GM23338 (cell line): ENCODE results near the gene ANKRD65. TPM values are rescaled to one million over a fixed set of nuclear protein-coding genes. Genes with fewer than 3 reads are reported as not detected.

Experiments
- ATAC-seq: fragments of 200-7000 bp; cut with Tn5 transposase; 3 replicates; pipeline ENCODE4 v1.9.1; 2020
- DNase-seq: peaks from one replicate; pipeline ENCODE4 v3.0.0-alpha.2; 2015; ENCODE audit warnings: low spot score
- H2AFZ ChIP-seq: fragments of 200-600 bp; sonication (generic); 2 replicates; pipeline ENCODE4 v1.8.0; 2016; ENCODE audit warnings: antibody characterized with exemption, mild to moderate bottlenecking, moderate library complexity
- H3F3A ChIP-seq: fragments of 200-600 bp; sonication (generic); replicated peaks from 2 replicates; pipeline ENCODE4 v1.8.0; 2017; ENCODE audit warnings: antibody characterized with exemption, mixed run types, low read depth
- H3K27ac ChIP-seq: fragments of 200-600 bp; sonication (generic); 2 replicates; pipeline ENCODE4 v1.6.1; 2016; ENCODE audit warnings: low read depth
- H3K27me3 ChIP-seq: fragments of 200-600 bp; sonication (generic); 2 replicates; pipeline ENCODE4 v1.8.0; 2016; ENCODE audit warnings: mild to moderate bottlenecking, mixed run types, moderate library complexity; ENCODE audit not compliant: insufficient read depth
- H3K36me3 ChIP-seq: fragments of 200-600 bp; sonication (generic); 2 replicates; pipeline ENCODE4 v1.8.0; 2016; ENCODE audit warnings: mild to moderate bottlenecking; ENCODE audit not compliant: insufficient read depth
- H3K4me1 ChIP-seq: fragments of 200-600 bp; sonication (generic); 2 replicates; pipeline ENCODE4 v1.8.0; 2016; ENCODE audit warnings: mild to moderate bottlenecking, moderate library complexity; ENCODE audit not compliant: insufficient read depth
- H3K4me2 ChIP-seq: fragments of 200-600 bp; sonication (generic); 2 replicates; pipeline ENCODE4 v1.7.1; 2017; ENCODE audit warnings: mixed run types
- H3K4me3 ChIP-seq: fragments of 200-600 bp; sonication (generic); 2 replicates; pipeline ENCODE4 v1.6.1; 2016; ENCODE audit warnings: mixed run types
- H3K79me2 ChIP-seq: fragments of 200-600 bp; sonication (generic); replicated peaks from 2 replicates; pipeline ENCODE4 v1.8.0; 2017; ENCODE audit warnings: mild to moderate bottlenecking; ENCODE audit not compliant: insufficient read depth
- H3K9me2 ChIP-seq: fragments of 200-600 bp; sonication (generic); 2 replicates; pipeline ENCODE4 v1.8.0; 2017; ENCODE audit not compliant: insufficient read depth
- H4K20me1 ChIP-seq: fragments of 200-600 bp; sonication (generic); replicated peaks from 2 replicates; pipeline ENCODE4 v1.8.0; 2017; ENCODE audit warnings: mild to moderate bottlenecking; ENCODE audit not compliant: insufficient read depth
- H3K27ac Mint-ChIP-seq: 2 replicates; pipeline ENCODE4 v1.8.0; 2020; ENCODE audit warnings: inconsistent platforms, mild to moderate bottlenecking, moderate library complexity, mixed read lengths
- H3K27me3 Mint-ChIP-seq: 3 replicates; pipeline ENCODE4 v1.8.0; 2022; ENCODE audit warnings: low read depth, mild to moderate bottlenecking, moderate library complexity, mixed read lengths, inconsistent platforms; ENCODE audit not compliant: insufficient read depth, poor library complexity
- H3K36me3 Mint-ChIP-seq: 3 replicates; pipeline ENCODE4 v1.8.0; 2021; ENCODE audit warnings: low read depth, mild to moderate bottlenecking, inconsistent platforms, moderate library complexity, mixed read lengths
- H3K4me1 Mint-ChIP-seq: 3 replicates; pipeline ENCODE4 v1.8.0; 2020; ENCODE audit warnings: mild to moderate bottlenecking, inconsistent platforms, mixed read lengths
- H3K4me3 Mint-ChIP-seq: 3 replicates; pipeline ENCODE4 v1.8.0; 2021; ENCODE audit warnings: moderate library complexity, mild to moderate bottlenecking, inconsistent platforms, mixed read lengths
- H3K9me3 Mint-ChIP-seq: 3 replicates; pipeline ENCODE4 v1.8.0; 2020; ENCODE audit warnings: moderate library complexity, mild to moderate bottlenecking, inconsistent platforms, mixed read lengths
- CREB1 ChIP-seq: fragments of 250-450 bp; sonication (Bioruptor Pico); IDR thresholded peaks from 2 replicates; pipeline ENCODE4 v1.5.0; 2020; ENCODE audit warnings: low read depth, mild to moderate bottlenecking, moderate library complexity
- CTCF ChIP-seq, 2 experiments: fragments of 200-600 bp in 1 of 2; sonication (generic) in 1 of 2; conservative IDR thresholded peaks; 2 replicates each; pipeline versions ENCODE4 v1.5.1 to v1.6.1; 2016 to 2017; ENCODE audit warnings: antibody characterized with exemption in 2 of 2, low read depth in 2 of 2, mild to moderate bottlenecking in 2 of 2, moderate library complexity in 1 of 2
- ETS1 ChIP-seq: IDR thresholded peaks from 2 replicates; pipeline ENCODE4 v1.6.1; 2016; ENCODE audit warnings: antibody characterized with exemption
- EZH2phosphoT487 ChIP-seq: fragments of 200-600 bp; sonication (generic); IDR thresholded peaks from one replicate; pipeline ENCODE4 v1.8.1; 2018; ENCODE audit warnings: antibody characterized with exemption; ENCODE audit not compliant: unreplicated experiment
- REST ChIP-seq: IDR thresholded peaks from one replicate; pipeline ENCODE4 v1.6.1; 2018; ENCODE audit warnings: antibody characterized with exemption; ENCODE audit not compliant: unreplicated experiment
- ZNF114 ChIP-seq: fragments of 250-450 bp; sonication (Bioruptor Pico); IDR thresholded peaks from 2 replicates; pipeline ENCODE4 v1.5.0; 2020; ENCODE audit warnings: mild to moderate bottlenecking, moderate library complexity
- ZNF331 ChIP-seq: fragments of 250-450 bp; sonication (Bioruptor Pico); IDR thresholded peaks from 2 replicates; pipeline ENCODE4 v1.5.0; 2020; ENCODE audit warnings: low read depth, mild to moderate bottlenecking, moderate library complexity
- ZNF462 ChIP-seq: fragments of 250-450 bp; sonication (Bioruptor Pico); IDR thresholded peaks from 2 replicates; pipeline ENCODE4 v1.5.0; 2020; ENCODE audit warnings: mild to moderate bottlenecking, moderate library complexity
- polyA plus RNA-seq: library from polyadenylated mRNA; unstranded; fragments of >200 nt; fragmentation: Nextera tagmentation; extraction: Ambion mirVana; gene quantifications from 2 replicates; pipeline ENCODE4 v1.2.1, GENCODE V29; 2016
- total RNA-seq: library from RNA; depleted of rRNA; stranded (reverse); fragments of >200 nt; shearing (Covaris generic); gene quantifications from 2 replicates; pipeline ENCODE4 v1.2.3, GENCODE V29; 2014

The ANKRD65 gene
- total and polyA plus RNA-seq, 2 experiments from 2014 or later, result 1.6 to 1.7 TPM

- no peak for TF ChIP-seq REST
- no peak for TF ChIP-seq CREB1
- no peak for TF ChIP-seq CTCF (conservative IDR thresholded peaks at IDR 0.05; ENCODE audit: low read depth in 2 of 2)
Observed at GRCh38 chr1:1371364-1371745, 49.7 kb downstream of the ANKRD65 start (continued).

- H3K27ac Mint-ChIP-seq, result no peak overlapping the region
Observed at GRCh38 chr1:1370771-1371300, 50.2 kb downstream of the ANKRD65 start.

More at GRCh38 chr1:1370771-1371300, 50.2 kb downstream of the ANKRD65 start:
- Mint-ChIP-seq H3K4me1 (peaks cover 3% of the 10 kb centered on the region; the same call in 2 of the 3 replicates), H3K4me3 (no peak overlapping the region), H3K27me3 (peaks cover 8% of the 10 kb centered on the region), H3K36me3 (peaks cover 9% of the 10 kb centered on the region; the same call in 2 of the 3 replicates), H3K9me3 (no peaks in the 10 kb centered on the region; the same call in 1 of the 3 replicates)
- H3K27me3 ChIP-seq, result no peaks in the 10 kb centered on the region
- no peaks in the 10 kb centered on the region for H3K36me3 ChIP-seq
- no peaks in the 10 kb centered on the region for H3K9me2 ChIP-seq
- H4K20me1 ChIP-seq, result peaks cover 12% of the 10 kb centered on the region
- H3K79me2 ChIP-seq, result peaks cover 21% of the 10 kb centered on the region
- H3K4me1 ChIP-seq, result peaks cover 4% of the 10 kb centered on the region; the same call in 1 of the 2 replicates
- no peak overlapping the region for H3K4me3 ChIP-seq
- H3K27ac ChIP-seq, result no peak overlapping the region
- no peak overlapping the region for H3K4me2 ChIP-seq
- peaks cover 22% of the 10 kb centered on the region for H3F3A ChIP-seq
- no peak for TF ChIP-seq ZNF462
- no peak for TF ChIP-seq ETS1
- TF ChIP-seq CTCF (conservative IDR thresholded peaks at IDR 0.05; ENCODE audit: low read depth in 2 of 2), result no peak
- no peak for TF ChIP-seq ZNF331 (CRISPR knock-in tag)
- TF ChIP-seq ZNF114, result no peak
- TF ChIP-seq EZH2phosphoT487, result no peak
- H2AFZ ChIP-seq, result no peak overlapping the region
- ATAC-seq (no peak), DNase-seq (no peak)
